GM18498 (cell line): ENCODE data around the gene HOXC10.

Experiments
- ATAC-seq: cut with Tn5 transposase; IDR thresholded peaks from one replicate; pipeline ENCODE4 v1.9.1; 2021; ENCODE audit warnings: mild to moderate bottlenecking, moderate library complexity; ENCODE audit not compliant: unreplicated experiment

The HOXC10 gene

GRCh38 chr12:53964315-53964713 is 20.6 kb upstream of the HOXC10 start:
- no peak for ATAC-seq

GRCh38 chr12:53965281-53966084 is 19.5 kb upstream of the HOXC10 start:
- ATAC-seq = no peak

DNA sequence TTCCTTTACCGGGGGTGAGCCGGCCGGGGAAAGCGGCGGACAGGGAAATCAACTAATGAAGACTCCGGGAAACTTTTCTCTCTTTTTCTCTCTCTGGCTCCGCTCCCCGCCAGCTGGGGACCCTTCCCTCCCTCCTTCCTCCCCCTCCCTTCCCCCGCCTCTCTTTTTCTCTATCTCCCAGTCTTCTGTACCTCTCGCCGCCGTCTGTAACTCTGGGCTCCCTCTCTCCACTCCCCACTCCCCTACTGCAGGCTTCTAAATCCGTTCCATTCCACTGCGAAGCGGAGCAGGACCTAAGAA is 18.9 kb upstream of the HOXC10 start:
- ATAC-seq = no peak

- ATAC-seq = no peak
These were observed 18.4 kb upstream of the HOXC10 start for GRCh38 chr12:53966385-53967133.

DNA sequence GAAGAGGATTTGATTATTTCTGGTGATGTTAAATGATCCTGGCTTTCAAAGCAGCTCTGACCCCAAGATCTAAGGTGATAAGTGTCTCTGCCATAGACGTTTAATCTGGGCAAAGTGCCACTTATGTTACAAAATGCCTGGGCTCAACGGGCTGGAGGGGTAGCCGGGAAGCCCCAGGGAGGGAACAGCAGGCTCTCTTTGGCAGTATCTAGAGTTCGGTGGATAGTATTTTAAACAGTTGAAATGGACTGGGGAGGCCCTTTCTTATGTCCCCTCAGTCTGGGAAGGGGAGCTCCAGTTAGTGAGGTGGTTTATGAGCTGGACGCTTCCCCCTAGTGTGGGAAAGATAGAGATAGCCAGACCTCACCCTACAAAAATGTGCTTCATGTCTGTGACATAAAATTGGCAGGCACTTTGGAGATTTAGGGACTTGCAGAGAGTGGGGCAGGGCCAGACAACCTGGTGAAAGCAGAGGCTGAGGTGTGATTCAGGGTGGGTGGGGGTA is 17.5 kb upstream of the HOXC10 start:
- no peak for ATAC-seq

- ATAC-seq = no peak
These were observed 16.5 kb upstream of the HOXC10 start for GRCh38 chr12:53968214-53969127.

DNA sequence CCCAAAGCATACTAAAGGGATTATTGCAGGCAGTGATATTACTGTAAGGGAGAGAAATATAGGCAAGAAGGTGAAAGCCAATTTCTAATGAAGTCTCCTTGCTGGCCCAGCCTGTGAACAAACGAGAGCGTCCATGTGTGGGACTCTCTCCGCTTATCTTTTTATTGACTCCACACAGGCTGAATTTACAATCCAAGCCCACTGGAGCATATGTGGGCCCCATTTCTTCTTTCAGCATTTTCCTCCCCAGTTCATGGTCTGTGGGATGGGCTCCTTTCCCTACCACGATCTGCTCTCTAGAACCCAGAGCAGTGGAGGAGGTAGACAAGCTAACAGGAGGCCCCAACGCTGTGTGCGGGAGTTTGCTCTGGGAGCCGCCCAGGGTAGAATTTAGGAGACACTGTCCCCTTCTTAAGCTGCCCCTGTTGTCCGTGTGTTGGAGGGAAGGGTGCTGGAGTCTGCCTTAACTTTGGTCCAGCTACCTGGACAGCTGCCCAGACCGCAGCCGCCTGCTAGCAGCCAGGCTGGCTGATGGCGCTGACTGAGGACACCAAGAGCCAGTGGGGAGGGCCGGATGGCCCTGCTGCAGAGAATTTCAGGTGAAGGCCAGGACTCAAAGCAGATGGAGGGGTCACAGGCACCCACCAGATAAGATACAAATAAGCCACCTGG is 15.2 kb upstream of the HOXC10 start:
- ATAC-seq = no peak

GRCh38 chr12:53970451-53970850 is 14.5 kb upstream of the HOXC10 start:
- no peak for ATAC-seq

- no peak for ATAC-seq
These were observed 13.8 kb upstream of the HOXC10 start for GRCh38 chr12:53971129-53971528.

GRCh38 chr12:53971686-53972085 is 13.3 kb upstream of the HOXC10 start:
- ATAC-seq = no peak

DNA sequence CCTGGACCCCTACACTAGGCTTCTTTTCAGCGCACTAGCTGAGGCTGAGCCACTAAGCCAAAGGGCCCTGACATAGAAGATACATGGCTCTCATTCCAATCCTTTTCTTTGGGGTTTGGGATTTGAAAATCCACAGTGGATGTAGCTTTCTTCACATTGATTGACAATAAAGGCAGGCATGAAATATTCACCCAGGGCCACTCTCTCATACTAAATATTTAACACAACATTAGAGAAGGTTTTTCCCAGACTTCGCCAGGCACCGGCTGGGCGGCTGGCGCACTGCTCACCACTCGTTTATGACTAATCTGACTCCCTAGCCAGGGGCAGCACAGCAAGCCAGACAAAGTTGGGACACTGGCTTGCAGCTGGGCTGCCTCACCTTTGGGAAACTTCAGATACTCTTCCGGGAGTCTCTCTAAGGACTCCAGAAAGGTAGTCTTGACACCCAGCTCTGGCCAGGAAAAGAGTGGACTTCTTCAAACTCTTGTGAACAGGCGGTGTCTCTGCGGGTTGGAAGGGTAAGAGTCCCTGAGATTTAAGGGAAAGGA is 12.7 kb upstream of the HOXC10 start:
- ATAC-seq = no peak

DNA sequence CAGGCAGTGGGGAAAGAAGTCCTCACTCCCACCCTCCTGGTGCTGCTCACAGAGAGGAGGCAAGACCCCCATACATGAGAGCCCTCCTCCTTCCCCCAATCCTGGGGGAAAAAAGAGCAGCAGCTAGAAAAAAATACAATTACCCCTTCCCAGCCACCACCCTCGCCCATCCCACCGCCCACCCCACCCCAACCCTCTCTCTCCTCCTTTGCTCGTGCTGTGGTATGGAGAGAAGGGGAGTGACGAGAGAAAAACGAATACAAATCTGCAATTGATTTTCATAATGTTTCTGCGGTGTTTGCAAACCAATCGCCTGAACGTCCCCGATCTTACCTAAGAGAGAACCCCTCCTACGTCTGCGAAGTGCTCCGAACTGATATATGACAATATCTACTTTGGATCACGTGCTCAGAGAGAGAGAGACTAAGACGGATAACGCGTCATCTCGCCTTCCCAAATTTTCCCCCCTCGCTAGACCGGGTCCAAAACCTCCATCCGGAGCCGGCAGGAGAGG is 12.2 kb upstream of the HOXC10 start, which contains the start of gene HOXC11:
HOXC11 (plus strand) TSS at position 405 of the 514 bp plus-strand sequence. CDS start 116 bp downstream, outside the sequence.
- ATAC-seq = no peak

DNA sequence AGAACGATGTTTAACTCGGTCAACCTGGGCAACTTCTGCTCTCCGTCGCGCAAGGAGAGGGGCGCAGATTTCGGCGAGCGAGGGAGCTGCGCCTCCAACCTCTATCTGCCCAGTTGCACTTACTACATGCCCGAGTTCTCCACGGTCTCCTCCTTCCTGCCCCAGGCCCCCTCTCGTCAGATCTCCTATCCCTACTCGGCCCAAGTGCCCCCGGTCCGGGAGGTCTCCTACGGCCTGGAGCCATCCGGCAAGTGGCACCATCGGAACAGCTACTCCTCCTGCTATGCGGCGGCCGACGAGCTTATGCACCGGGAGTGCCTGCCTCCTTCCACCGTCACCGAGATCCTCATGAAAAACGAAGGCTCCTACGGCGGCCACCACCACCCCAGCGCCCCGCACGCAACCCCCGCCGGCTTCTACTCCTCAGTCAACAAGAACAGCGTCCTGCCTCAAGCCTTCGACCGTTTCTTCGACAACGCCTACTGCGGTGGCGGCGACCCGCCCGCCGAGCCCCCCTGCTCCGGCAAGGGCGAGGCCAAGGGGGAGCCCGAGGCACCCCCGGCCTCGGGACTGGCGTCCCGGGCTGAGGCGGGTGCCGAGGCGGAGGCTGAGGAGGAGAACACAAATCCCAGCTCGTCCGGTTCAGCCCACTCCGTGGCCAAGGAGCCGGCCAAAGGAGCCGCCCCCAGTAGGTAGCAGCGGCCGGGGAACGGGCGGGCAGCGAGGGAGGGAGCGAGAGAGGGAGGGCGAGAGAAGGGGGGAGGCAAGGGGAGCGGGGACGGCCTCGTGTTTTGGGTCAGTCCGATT is 11.5 kb upstream of the HOXC10 start:
- ATAC-seq = no peak

GRCh38 chr12:53974084-53975063 is 10.6 kb upstream of the HOXC10 start, which contains the start of gene HOTAIR:
Gene HOTAIR (minus strand): TSS chr12:53974954.
- no peak for ATAC-seq

DNA sequence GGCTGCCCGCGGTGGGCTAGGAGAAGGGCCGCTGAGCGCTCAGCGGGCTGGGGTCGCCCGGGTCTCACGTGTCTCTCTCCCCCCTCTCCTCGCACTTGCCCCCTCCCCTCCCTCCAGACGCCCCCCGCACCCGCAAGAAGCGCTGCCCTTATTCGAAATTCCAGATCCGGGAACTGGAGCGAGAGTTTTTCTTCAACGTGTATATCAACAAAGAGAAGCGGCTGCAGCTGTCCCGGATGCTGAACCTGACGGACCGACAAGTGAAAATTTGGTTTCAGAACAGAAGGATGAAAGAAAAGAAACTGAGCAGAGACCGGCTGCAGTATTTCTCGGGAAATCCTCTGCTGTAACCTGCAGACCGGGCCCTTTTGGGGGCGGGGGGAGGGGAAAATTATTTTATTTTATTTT is 9.9 kb upstream of the HOXC10 start:
- ATAC-seq = no peak

DNA sequence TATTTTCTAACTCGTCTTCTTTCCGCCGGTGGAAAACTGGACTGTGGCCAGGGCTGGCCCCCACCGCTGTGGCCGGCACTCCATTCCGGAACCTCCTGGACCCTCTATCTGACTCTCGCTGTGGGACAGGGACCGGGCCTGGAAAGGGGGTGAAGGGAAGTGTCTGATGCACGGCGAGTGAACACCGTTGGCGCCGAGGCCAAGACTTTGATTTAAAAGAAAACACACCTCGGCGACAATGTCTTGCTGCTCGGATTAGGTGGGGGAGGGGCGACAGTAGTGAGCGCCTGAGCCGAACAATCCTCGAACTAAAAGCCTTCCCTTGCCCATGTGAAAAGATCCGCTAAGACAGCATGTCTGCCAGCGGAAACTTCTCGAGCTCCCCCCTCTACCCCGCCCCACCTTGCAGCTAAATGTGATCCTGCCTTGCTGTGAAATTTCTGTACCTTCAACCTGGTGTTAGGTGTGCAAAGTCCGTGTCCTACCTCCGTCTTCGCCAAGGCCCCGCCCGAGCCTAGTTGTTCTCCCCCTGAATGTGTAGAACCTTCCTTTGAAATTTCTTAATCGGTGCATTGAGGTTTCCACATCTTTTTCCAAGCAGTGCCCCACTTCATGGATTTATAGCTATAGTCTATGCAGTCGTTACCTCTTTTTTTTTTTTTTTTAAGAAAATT is 9.3 kb upstream of the HOXC10 start:
- no peak for ATAC-seq

GRCh38 chr12:53976172-53976822 is 8.6 kb upstream of the HOXC10 start:
- ATAC-seq = no peak
